K562 (cell line): ENCODE results near the gene FGF22. TPM values are rescaled to one million over a fixed set of nuclear protein-coding genes. Genes with fewer than 3 reads are reported as not detected.

Experiments used
- ATAC-seq: fragments of 200-7000 bp; cut with Tn5 transposase; 3 replicates; pipeline ENCODE4 v1.9.1; 2020; ENCODE audit warnings: moderate library complexity
- BruUV-seq: library from RNA; stranded (reverse); fragments of 400-500 nt; replicated peaks from 2 replicates; lab custom pipeline; 2021; lab: Mats Ljungman, UMichigan
- CTCF ChIA-PET: fragments of 300-600 bp; formaldehyde crosslinking; extraction: SDS; loops from one replicate; lab custom pipeline; 2021; ENCODE audit warnings: low intra/inter-chr PET ratio; lab: Yijun Ruan, JAX
- POLR2A ChIA-PET: fragments of 300-600, 350-650 bp; sonication (Branson Sonifier 250); formaldehyde crosslinking; extraction: SDS; loops from one replicate; lab custom pipeline; 2021; ENCODE audit warnings: antibody characterized with exemption, inconsistent platforms; lab: Yijun Ruan, JAX
- DNase-seq, 4 experiments: peaks; one replicate each; pipeline versions ENCODE4 v3.0.0 to v3.0.0-alpha.2; 2011 to 2018; ENCODE audit warnings: low spot score in 3 of 4, mixed read lengths in 3 of 4; ENCODE audit errors: extremely low read depth in 1 of 4
- FAIRE-seq: peaks from 2 replicates; lab custom pipeline; 2011; peaks lifted over from hg19 to GRCh38; lab: Jason Lieb, UNC
- H2AFZ ChIP-seq: 2 replicates; pipeline ENCODE4 v1.6.0; 2011; ENCODE audit warnings: low read depth, low read length, control low read depth, inconsistent platforms
- H3K27ac ChIP-seq: fragments of 200-600 bp; 3 replicates; pipeline ENCODE4 v1.8.0; 2011; ENCODE audit warnings: low read depth, mild to moderate bottlenecking, control low read depth, inconsistent platforms, low read length, moderate library complexity, mixed read lengths; ENCODE audit errors: extremely low read depth
- H3K27me3 ChIP-seq, 2 experiments: fragments of 300-600 bp in 1 of 2; 2 replicates in 1 of 2; 3 replicates in 1 of 2; pipeline versions ENCODE4 v1.6.0 to v1.8.0; 2011; ENCODE audit warnings: inconsistent platforms in 2 of 2, low read length in 2 of 2, mild to moderate bottlenecking in 1 of 2, mixed read lengths in 1 of 2, moderate library complexity in 1 of 2; ENCODE audit not compliant: control insufficient read depth in 2 of 2, insufficient read depth in 2 of 2
- H3K36me3 ChIP-seq: fragments of 300-600 bp; 3 replicates; pipeline ENCODE4 v1.8.0; 2011; ENCODE audit warnings: mild to moderate bottlenecking, low read length, inconsistent platforms; ENCODE audit not compliant: control insufficient read depth, insufficient read depth
- H3K4me1 ChIP-seq, 2 experiments: fragments of 200-600 bp in 1 of 2; replicated peaks in 1 of 2; 2 replicates in 1 of 2; 3 replicates in 1 of 2; pipeline versions ENCODE4 v1.5.1 to v1.8.0; 2011; ENCODE audit warnings: inconsistent platforms in 2 of 2, low read length in 2 of 2, mild to moderate bottlenecking in 1 of 2, mixed read lengths in 1 of 2, moderate library complexity in 1 of 2; ENCODE audit not compliant: control insufficient read depth in 2 of 2, insufficient read depth in 2 of 2
- H3K4me2 ChIP-seq: 2 replicates; pipeline ENCODE4 v1.6.1; 2011; ENCODE audit warnings: low read length, control low read depth, inconsistent platforms, mixed read lengths; ENCODE audit not compliant: insufficient read depth
- H3K4me3 ChIP-seq: fragments of 200-600 bp; sonication (generic), shearing (Covaris generic); 2 replicates; pipeline ENCODE4 v1.5.1; 2016; ENCODE audit warnings: control low read depth, inconsistent platforms
- H3K79me2 ChIP-seq: fragments of 200-600 bp; 3 replicates; pipeline ENCODE4 v1.8.0; 2011; ENCODE audit warnings: low read length, inconsistent platforms; ENCODE audit not compliant: control insufficient read depth, insufficient read depth
- H3K9ac ChIP-seq, 2 experiments: 2 replicates each; pipeline versions ENCODE4 v1.6.0 to v1.6.1; 2011; ENCODE audit warnings: low read depth in 2 of 2, low read length in 2 of 2, control low read depth in 1 of 2, inconsistent platforms in 1 of 2, mild to moderate bottlenecking in 1 of 2, mixed read lengths in 1 of 2; ENCODE audit not compliant: insufficient read depth in 1 of 2
- H3K9me1 ChIP-seq: one replicate; pipeline ENCODE4 v1.6.0; 2011; ENCODE audit warnings: inconsistent platforms, mild to moderate bottlenecking, low read length, moderate library complexity; ENCODE audit not compliant: control insufficient read depth, insufficient read depth
- H3K9me3 ChIP-seq: replicated peaks from 2 replicates; pipeline ENCODE4 v1.5.1; 2011; ENCODE audit warnings: low read depth, low read length, inconsistent platforms; ENCODE audit not compliant: control insufficient read depth, insufficient read depth
- H4K20me1 ChIP-seq: replicated peaks from 2 replicates; pipeline ENCODE4 v1.6.1; 2011; ENCODE audit warnings: low read length, inconsistent platforms, mixed read lengths; ENCODE audit not compliant: control insufficient read depth, insufficient read depth
- CBX2 ChIP-seq: fragments of 200-600 bp; sonication (generic); IDR thresholded peaks from one replicate; pipeline ENCODE4 v1.6.1; 2012; ENCODE audit warnings: mild to moderate bottlenecking, low read length, inconsistent platforms; ENCODE audit not compliant: insufficient read depth, poor library complexity, severe bottlenecking
- EWSR1 ChIP-seq: fragments of 450-650 bp; IDR thresholded peaks from 2 replicates; pipeline ENCODE4 v1.6.1; 2018; ENCODE audit warnings: borderline replicate concordance, mild to moderate bottlenecking, low read depth, moderate library complexity; ENCODE audit not compliant: partially characterized antibody
- MTA3 ChIP-seq: fragments of 450-650 bp; formaldehyde crosslinking; IDR thresholded peaks from 2 replicates; pipeline ENCODE4 v1.6.1; 2017; ENCODE audit warnings: mild to moderate bottlenecking, borderline replicate concordance
- SMC3 ChIP-seq: conservative IDR thresholded peaks from 2 replicates; pipeline ENCODE4 v1.6.1; 2011; ENCODE audit warnings: low read depth, low read length, improper control_type of control experiment; ENCODE audit not compliant: insufficient read depth
- TAF1 ChIP-seq: IDR thresholded peaks from 2 replicates; pipeline ENCODE4 v1.6.1; 2011; ENCODE audit warnings: mild to moderate bottlenecking, low read length, moderate library complexity; ENCODE audit not compliant: insufficient read depth, control insufficient read depth, severe bottlenecking; ENCODE audit errors: extremely low read depth
- TRIM24 ChIP-seq, 2 experiments: fragments of 450-650 bp; IDR thresholded peaks; 2 replicates each; pipeline ENCODE4 v1.6.1; 2016
- ZNF3 ChIP-seq: fragments of 250-450 bp; sonication (Bioruptor Pico); IDR thresholded peaks from 2 replicates; pipeline ENCODE4 v1.5.0; 2021; ENCODE audit warnings: mild to moderate bottlenecking, moderate library complexity
- ZNF644 ChIP-seq: fragments of 200-800 bp; sonication (Bioruptor generic); IDR thresholded peaks from 2 replicates; pipeline ENCODE4 v1.6.1; 2016; ENCODE audit warnings: low read depth, missing genetic modification characterization, missing compliant biosample characterization
- ZNF76 ChIP-seq: fragments of 250-450 bp; sonication (Bioruptor Pico); IDR thresholded peaks from 2 replicates; pipeline ENCODE4 v1.4.0; 2020; ENCODE audit warnings: mild to moderate bottlenecking, moderate library complexity, borderline replicate concordance
- WGBS: fragments of 100-300 bp; shearing (Covaris generic); methylation state at CpG from one replicate; pipeline ENCODE4 v1.1.6; 2016; ENCODE audit warnings: low coverage, mixed read lengths; ENCODE audit not compliant: insufficient coverage; ENCODE audit errors: missing lambda C conversion rate; 5-methylcytosine and 5-hydroxymethylcytosine counted together
- in situ Hi-C: fragments of 300-500 bp; cut with MboI; formaldehyde crosslinking; loops from 4 replicates; pipeline ENCODE4 v1.15.0; 2018; ENCODE audit warnings: inconsistent platforms, mixed read lengths
- intact Hi-C: fragments of 100-400 bp; cut with micrococcal nuclease; formaldehyde crosslinking; loops from 2 replicates; pipeline ENCODE4 v1.14.2; 2022
- polyA plus RNA-seq, 8 experiments: library from polyadenylated mRNA; depleted of rRNA in 4 of 8; stranded (reverse) in 5 of 8; unstranded in 3 of 8; fragments of >200 nt; fragmentation: Nextera tagmentation in 2 of 8; fragmentation: Illumina TruSeq in 1 of 8; extraction: Ambion mirVana in 2 of 8; extraction: Trizol in 1 of 8; gene quantifications; 2 replicates each; pipeline versions ENCODE4 v1.2.1 to v1.2.3, GENCODE V29; 2011 to 2014; ENCODE audit warnings: inconsistent platforms in 1 of 8, missing spikeins in 1 of 8
- total RNA-seq, 7 experiments: library from RNA; depleted of rRNA in 6 of 7; stranded (reverse); fragments of >200 nt in 6 of 7; fragmentation: Illumina TruSeq in 2 of 7; extraction: Trizol in 2 of 7; gene quantifications; 2 replicates each; pipeline versions ENCODE4 v1.2.1 to v1.2.3, GENCODE V29; 2011 to 2021; ENCODE audit warnings: low replicate concordance in 1 of 7
- TF ChIP-seq, protein P1 (sequence below): sonication (generic); formaldehyde crosslinking; IDR thresholded peaks from 2 replicates; pipeline ENCODE4 v1.5.0; 2020; ENCODE audit warnings: missing genetic modification reagents
- TF ChIP-seq, protein P2 (sequence below), 2 experiments: IDR thresholded peaks in 1 of 2; conservative IDR thresholded peaks in 1 of 2; 2 replicates each; pipeline ENCODE4 v1.6.1; 2016; ENCODE audit warnings: low read depth in 2 of 2, mild to moderate bottlenecking in 1 of 2, missing compliant biosample characterization in 1 of 2, missing genetic modification characterization in 1 of 2, moderate library complexity in 1 of 2
- TF ChIP-seq, protein P3 (sequence below): fragments of 450-650 bp; IDR thresholded peaks from 2 replicates; pipeline ENCODE4 v1.6.1; 2016; ENCODE audit warnings: antibody characterized with exemption

The FGF22 gene
- total and polyA plus RNA-seq, 9 of the 15 experiments (the other 6 are each of a cell fraction or from before 2014, with no cell fraction given) = 0.14 to 2.2 (median 0.86) TPM; not detected in 4

DNA sequence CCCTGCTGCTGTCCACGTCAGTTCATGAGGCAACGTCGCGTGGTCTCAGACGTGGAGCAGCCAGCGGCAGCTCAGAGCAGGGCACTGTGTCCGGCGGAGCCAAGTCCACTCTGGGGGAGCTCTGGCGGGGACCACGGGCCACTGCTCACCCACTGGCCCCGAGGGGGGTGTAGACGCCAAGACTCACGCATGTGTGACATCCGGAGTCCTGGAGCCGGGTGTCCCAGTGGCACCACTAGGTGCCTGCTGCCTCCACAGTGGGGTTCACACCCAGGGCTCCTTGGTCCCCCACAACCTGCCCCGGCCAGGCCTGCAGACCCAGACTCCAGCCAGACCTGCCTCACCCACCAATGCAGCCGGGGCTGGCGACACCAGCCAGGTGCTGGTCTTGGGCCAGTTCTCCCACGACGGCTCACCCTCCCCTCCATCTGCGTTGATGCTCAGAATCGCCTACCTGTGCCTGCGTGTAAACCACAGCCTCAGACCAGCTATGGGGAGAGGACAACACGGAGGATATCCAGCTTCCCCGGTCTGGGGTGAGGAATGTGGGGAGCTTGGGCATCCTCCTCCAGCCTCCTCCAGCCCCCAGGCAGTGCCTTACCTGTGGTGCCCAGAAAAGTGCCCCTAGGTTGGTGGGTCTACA, 43.1 kb downstream of the FGF22 start:
- Histone ChIP-seq H4K20me1 (no peaks in the 10 kb centered on the region), H3K79me2 (peaks cover 8% of the 10 kb centered on the region), H3K27ac (no peak overlapping the region), H3K4me3 (no peak overlapping the region), H3K27me3 (no peaks in the 10 kb centered on the region), H3K9me1 (peaks cover 7% of the 10 kb centered on the region), H3K36me3 (no peaks in the 10 kb centered on the region), H3K4me2 (no peak overlapping the region), H2AFZ (no peak overlapping the region), H3K9me3 (no peaks in the 10 kb centered on the region), H3K4me1 (peaks cover 5 to 61% of the 10 kb centered on the region in 2 experiments; a peak in 4 of 5 replicates), H3K9ac (peak overlapping the region in 1 of 2 experiments; percentile 83; a peak in 2 of 4 replicates)
- POLR2A ChIA-PET = no interaction called here
- no peak for ATAC-seq
- CTCF ChIA-PET = no interaction called here
- in situ Hi-C loops = no loop called here
- no peak for DNase-seq
- intact Hi-C loops = no loop called here
- BruUV-seq = no TSS peak
- 59% methylated on average over 22 of the region's 25 CpGs for WGBS
- FAIRE-seq = no peak
- TF ChIP-seq ZNF76 (CRISPR knock-in tag) (no peak), MTA3 (no peak), EWSR1 (no peak), CBX2 (no peak), TAF1 (no peak), ZNF3 (no peak), SMC3 (no peak), ZNF644 (tag) (no peak), TRIM24 (IDR thresholded peaks at IDR 0.05) (no peak)
- TF ChIP-seq, protein P1, sequence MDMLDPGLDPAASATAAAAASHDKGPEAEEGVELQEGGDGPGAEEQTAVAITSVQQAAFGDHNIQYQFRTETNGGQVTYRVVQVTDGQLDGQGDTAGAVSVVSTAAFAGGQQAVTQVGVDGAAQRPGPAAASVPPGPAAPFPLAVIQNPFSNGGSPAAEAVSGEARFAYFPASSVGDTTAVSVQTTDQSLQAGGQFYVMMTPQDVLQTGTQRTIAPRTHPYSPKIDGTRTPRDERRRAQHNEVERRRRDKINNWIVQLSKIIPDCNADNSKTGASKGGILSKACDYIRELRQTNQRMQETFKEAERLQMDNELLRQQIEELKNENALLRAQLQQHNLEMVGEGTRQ (CRISPR knock-in tag) = no peak
- TF ChIP-seq, protein P2, sequence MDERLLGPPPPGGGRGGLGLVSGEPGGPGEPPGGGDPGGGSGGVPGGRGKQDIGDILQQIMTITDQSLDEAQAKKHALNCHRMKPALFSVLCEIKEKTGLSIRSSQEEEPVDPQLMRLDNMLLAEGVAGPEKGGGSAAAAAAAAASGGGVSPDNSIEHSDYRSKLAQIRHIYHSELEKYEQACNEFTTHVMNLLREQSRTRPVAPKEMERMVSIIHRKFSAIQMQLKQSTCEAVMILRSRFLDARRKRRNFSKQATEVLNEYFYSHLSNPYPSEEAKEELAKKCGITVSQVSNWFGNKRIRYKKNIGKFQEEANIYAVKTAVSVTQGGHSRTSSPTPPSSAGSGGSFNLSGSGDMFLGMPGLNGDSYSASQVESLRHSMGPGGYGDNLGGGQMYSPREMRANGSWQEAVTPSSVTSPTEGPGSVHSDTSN (CRISPR knock-in tag; IDR thresholded peaks at IDR 0.05; ENCODE audit: low read depth) = no peak
- TF ChIP-seq, protein P2 (tag; conservative IDR thresholded peaks at IDR 0.05; ENCODE audit: low read depth) = no peak
- TF ChIP-seq, protein P3, sequence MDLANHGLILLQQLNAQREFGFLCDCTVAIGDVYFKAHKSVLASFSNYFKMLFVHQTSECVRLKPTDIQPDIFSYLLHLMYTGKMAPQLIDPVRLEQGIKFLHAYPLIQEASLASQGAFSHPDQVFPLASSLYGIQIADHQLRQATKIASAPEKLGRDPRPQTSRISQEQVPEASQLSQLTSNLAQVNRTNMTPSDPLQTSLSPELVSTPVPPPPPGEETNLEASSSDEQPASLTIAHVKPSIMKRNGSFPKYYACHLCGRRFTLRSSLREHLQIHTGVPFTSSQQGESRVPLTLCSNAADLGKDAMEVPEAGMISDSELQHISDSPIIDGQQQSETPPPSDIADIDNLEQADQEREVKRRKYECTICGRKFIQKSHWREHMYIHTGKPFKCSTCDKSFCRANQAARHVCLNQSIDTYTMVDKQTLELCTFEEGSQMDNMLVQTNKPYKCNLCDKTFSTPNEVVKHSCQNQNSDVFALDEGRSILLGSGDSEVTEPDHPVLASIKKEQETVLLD = no peak
